GM23248 (cell line): ENCODE measurements around the gene ADAMTS17.

ENCODE experiments used
- EZH2 ChIP-seq: fragments of 200-600 bp; sonication (generic); IDR thresholded peaks from 2 replicates; pipeline ENCODE4 v1.6.1; 2018; ENCODE audit warnings: antibody characterized with exemption, mild to moderate bottlenecking; ENCODE audit not compliant: insufficient read depth, poor library complexity, severe bottlenecking
- EZH2phosphoT487 ChIP-seq: fragments of 200-600 bp; sonication (generic); IDR thresholded peaks from 2 replicates; pipeline ENCODE4 v1.6.1; 2018; ENCODE audit warnings: antibody characterized with exemption, moderate library complexity, mild to moderate bottlenecking, low read depth; ENCODE audit not compliant: insufficient read depth

- TF ChIP-seq EZH2 (no peak), EZH2phosphoT487 (no peak)
These were observed 210.2 kb downstream of the ADAMTS17 start for GRCh38 chr15:100131321-100132224.
